SJSA1 (cell line): Measurements from ENCODE around the gene RAD51B. TPM values are rescaled to one million over a fixed set of nuclear protein-coding genes. Genes with fewer than 3 reads are reported as not detected.

Source experiments
- DNase-seq, 2 experiments: peaks; one replicate each; pipeline ENCODE4 v3.0.0-alpha.2; 2015 to 2020; ENCODE audit warnings: low spot score in 2 of 2, low read depth in 1 of 2
- H3K27ac ChIP-seq: fragments of 250-450 bp; sonication (Bioruptor Pico); 2 replicates; pipeline ENCODE4 v1.5.1; 2020; ENCODE audit warnings: mild to moderate bottlenecking, moderate library complexity
- H3K27me3 ChIP-seq: fragments of 250-450 bp; sonication (Bioruptor Pico); replicated peaks from 2 replicates; pipeline ENCODE4 v1.5.1; 2020; ENCODE audit warnings: mild to moderate bottlenecking, moderate library complexity
- H3K36me3 ChIP-seq: fragments of 250-450 bp; sonication (Bioruptor Pico); 2 replicates; pipeline ENCODE4 v1.5.1; 2020; ENCODE audit warnings: mild to moderate bottlenecking
- H3K4me1 ChIP-seq: fragments of 250-450 bp; sonication (Bioruptor Pico); replicated peaks from 2 replicates; pipeline ENCODE4 v1.6.1; 2021; ENCODE audit warnings: mild to moderate bottlenecking
- H3K4me3 ChIP-seq: fragments of 250-450 bp; sonication (Bioruptor Pico); 2 replicates; pipeline ENCODE4 v1.5.1; 2020; ENCODE audit warnings: mild to moderate bottlenecking
- H3K9me3 ChIP-seq: fragments of 250-450 bp; sonication (Bioruptor Pico); replicated peaks from 2 replicates; pipeline ENCODE4 v1.5.1; 2020; ENCODE audit warnings: mild to moderate bottlenecking
- total RNA-seq: library from RNA; depleted of rRNA; stranded (reverse); fragments of >200 nt; shearing (Covaris generic); gene quantifications from 2 replicates; pipeline ENCODE4 v1.2.3, GENCODE V29; 2014

RAD51B gene
- total RNA-seq, 1 experiment from 2014 or later = 4.7 TPM

- Histone ChIP-seq H3K36me3 (no peaks in the 10 kb centered on the region), H3K4me3 (no peak overlapping the region), H3K9me3 (no peaks in the 10 kb centered on the region), H3K27ac (no peak overlapping the region), H3K4me1 (no peaks in the 10 kb centered on the region), H3K27me3 (no peaks in the 10 kb centered on the region)
- no peak for DNase-seq
Observed at GRCh38 chr14:68713782-68714181, 894.2 kb downstream of the RAD51B start.

- H3K27me3 ChIP-seq = no peaks in the 10 kb centered on the region
- H3K36me3 ChIP-seq = no peaks in the 10 kb centered on the region
- no peaks in the 10 kb centered on the region for H3K4me1 ChIP-seq
- DNase-seq = no peak
- H3K27ac ChIP-seq = no peak overlapping the region
- H3K4me3 ChIP-seq = no peak overlapping the region
- no peaks in the 10 kb centered on the region; the same call in 1 of the 2 replicates for H3K9me3 ChIP-seq
Observed at GRCh38 chr14:68714991-68715924, 895.7 kb downstream of the RAD51B start.

- Histone ChIP-seq H3K4me1 (no peaks in the 10 kb centered on the region), H3K4me3 (no peak overlapping the region), H3K9me3 (no peaks in the 10 kb centered on the region; the same call in 1 of the 2 replicates), H3K27ac (no peak overlapping the region), H3K36me3 (no peaks in the 10 kb centered on the region), H3K27me3 (no peaks in the 10 kb centered on the region)
- DNase-seq = no peak
Observed at GRCh38 chr14:68716698-68717097, 897.1 kb downstream of the RAD51B start.

GRCh38 chr14:68718023-68718990 lies 898.7 kb downstream of the RAD51B start:
- Histone ChIP-seq H3K4me1 (no peaks in the 10 kb centered on the region), H3K27me3 (no peaks in the 10 kb centered on the region), H3K9me3 (no peaks in the 10 kb centered on the region; the same call in 1 of the 2 replicates), H3K36me3 (no peaks in the 10 kb centered on the region), H3K27ac (no peak overlapping the region), H3K4me3 (no peak overlapping the region)
- DNase-seq = no peak

- H3K4me1 ChIP-seq = no peaks in the 10 kb centered on the region
- no peak overlapping the region for H3K27ac ChIP-seq
- H3K4me3 ChIP-seq = no peak overlapping the region
- no peak for DNase-seq
- H3K36me3 ChIP-seq = no peaks in the 10 kb centered on the region
- H3K27me3 ChIP-seq = no peaks in the 10 kb centered on the region
- H3K9me3 ChIP-seq = no peaks in the 10 kb centered on the region; the same call in 1 of the 2 replicates
Observed at GRCh38 chr14:68719634-68720384, 900.2 kb downstream of the RAD51B start.

GRCh38 chr14:68722186-68722585 lies 902.6 kb downstream of the RAD51B start:
- Histone ChIP-seq H3K4me1 (no peaks in the 10 kb centered on the region), H3K27me3 (no peaks in the 10 kb centered on the region), H3K9me3 (no peaks in the 10 kb centered on the region; the same call in 1 of the 2 replicates), H3K4me3 (no peak overlapping the region), H3K36me3 (no peaks in the 10 kb centered on the region), H3K27ac (no peak overlapping the region)
- no peak for DNase-seq

GRCh38 chr14:68722968-68723566 lies 903.5 kb downstream of the RAD51B start:
- Histone ChIP-seq H3K4me1 (no peaks in the 10 kb centered on the region), H3K27me3 (no peaks in the 10 kb centered on the region), H3K36me3 (no peaks in the 10 kb centered on the region), H3K9me3 (no peaks in the 10 kb centered on the region; the same call in 1 of the 2 replicates), H3K27ac (no peak overlapping the region), H3K4me3 (no peak overlapping the region)
- DNase-seq = no peak

GRCh38 chr14:68723808-68724268 lies 904.3 kb downstream of the RAD51B start:
- H3K9me3 ChIP-seq = no peaks in the 10 kb centered on the region; the same call in 1 of the 2 replicates
- no peaks in the 10 kb centered on the region for H3K36me3 ChIP-seq
- H3K27me3 ChIP-seq = no peaks in the 10 kb centered on the region
- no peaks in the 10 kb centered on the region for H3K4me1 ChIP-seq
- H3K4me3 ChIP-seq = no peak overlapping the region
- H3K27ac ChIP-seq = no peak overlapping the region
- no peak for DNase-seq

GRCh38 chr14:68724914-68725313 lies 905.3 kb downstream of the RAD51B start:
- DNase-seq = no peak
- Histone ChIP-seq H3K27ac (no peak overlapping the region), H3K27me3 (no peaks in the 10 kb centered on the region), H3K4me3 (no peak overlapping the region), H3K36me3 (no peaks in the 10 kb centered on the region), H3K4me1 (no peaks in the 10 kb centered on the region), H3K9me3 (no peaks in the 10 kb centered on the region; the same call in 1 of the 2 replicates)

- no peak overlapping the region for H3K4me3 ChIP-seq
- H3K9me3 ChIP-seq = no peaks in the 10 kb centered on the region
- DNase-seq = no peak
- H3K27me3 ChIP-seq = no peaks in the 10 kb centered on the region
- H3K4me1 ChIP-seq = no peaks in the 10 kb centered on the region
- H3K27ac ChIP-seq = no peak overlapping the region
- no peaks in the 10 kb centered on the region for H3K36me3 ChIP-seq
Observed at GRCh38 chr14:68726093-68726695, 906.6 kb downstream of the RAD51B start.

GRCh38 chr14:68727315-68728047 lies 907.9 kb downstream of the RAD51B start:
- no peaks in the 10 kb centered on the region for H3K36me3 ChIP-seq
- DNase-seq = no peak
- no peak overlapping the region for H3K4me3 ChIP-seq
- H3K27ac ChIP-seq = no peak overlapping the region
- no peaks in the 10 kb centered on the region for H3K4me1 ChIP-seq
- H3K27me3 ChIP-seq = no peaks in the 10 kb centered on the region
- no peaks in the 10 kb centered on the region for H3K9me3 ChIP-seq
